Midbrain (tissue), 1 donor: ENCODE measurements around the gene KIF16B.

Experiments used
- DNase-seq: peaks from one replicate; lab custom pipeline; 2025; lab: John Stamatoyannopoulos, UW

The KIF16B gene

GRCh38 chr20:16353417-16353781 lies 219.8 kb downstream of the KIF16B start:
- DNase-seq: no peak

DNA sequence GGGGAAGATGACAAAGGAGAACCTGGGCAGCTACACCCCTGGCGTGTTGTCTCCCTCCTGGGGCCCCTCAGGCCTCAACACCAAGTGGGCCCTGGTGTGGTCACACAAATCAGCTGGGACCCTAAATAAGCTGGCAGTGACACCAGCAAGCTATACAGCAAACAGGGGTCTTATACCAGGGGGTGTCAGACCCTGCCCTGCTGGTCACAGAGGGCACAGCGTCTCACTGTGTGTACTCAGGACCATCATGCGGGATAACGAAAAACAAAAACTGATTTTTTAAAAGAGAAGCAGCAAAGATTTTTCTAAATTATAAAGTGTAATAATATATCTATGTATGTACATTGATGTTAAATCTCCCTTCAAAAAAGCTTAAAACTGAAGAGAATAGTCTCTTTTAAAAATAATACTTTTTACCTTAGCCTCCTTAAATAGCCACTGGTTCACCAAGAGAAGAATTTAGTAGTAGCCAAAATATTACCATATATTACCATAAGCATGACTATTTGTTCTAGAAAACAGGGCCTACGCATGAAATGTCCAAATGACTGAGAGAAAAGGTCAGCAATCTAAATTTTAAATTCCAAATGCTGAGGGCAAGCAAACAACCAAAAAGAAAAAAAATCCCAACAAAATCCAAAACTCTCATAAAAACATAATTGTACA lies 220.4 kb downstream of the KIF16B start:
- no peak for DNase-seq

- DNase-seq: no peak
Measured at GRCh38 chr20:16352321-16352720, 220.9 kb downstream of the KIF16B start.

DNA sequence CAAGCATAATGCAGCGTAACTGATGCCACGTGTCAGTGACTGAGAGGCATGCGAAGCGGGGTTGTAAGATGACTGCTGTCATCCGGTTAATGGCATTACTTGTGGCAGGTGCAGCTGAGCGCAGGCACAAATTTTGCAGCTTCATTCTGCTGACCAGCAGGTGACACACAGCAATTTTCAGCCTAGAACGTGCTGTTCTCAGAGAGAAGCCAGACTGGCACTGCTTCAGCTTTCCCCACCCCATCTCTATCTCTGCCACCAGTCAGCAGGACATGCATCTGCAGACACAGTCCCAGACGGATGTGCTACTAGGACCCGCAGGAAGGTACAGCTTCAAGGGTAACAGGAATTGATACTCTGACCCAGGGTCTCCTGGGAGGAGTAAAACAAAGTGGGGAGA lies 221.8 kb downstream of the KIF16B start:
- DNase-seq: no peak

GRCh38 chr20:16350465-16350864 lies 222.8 kb downstream of the KIF16B start:
- no peak for DNase-seq

DNA sequence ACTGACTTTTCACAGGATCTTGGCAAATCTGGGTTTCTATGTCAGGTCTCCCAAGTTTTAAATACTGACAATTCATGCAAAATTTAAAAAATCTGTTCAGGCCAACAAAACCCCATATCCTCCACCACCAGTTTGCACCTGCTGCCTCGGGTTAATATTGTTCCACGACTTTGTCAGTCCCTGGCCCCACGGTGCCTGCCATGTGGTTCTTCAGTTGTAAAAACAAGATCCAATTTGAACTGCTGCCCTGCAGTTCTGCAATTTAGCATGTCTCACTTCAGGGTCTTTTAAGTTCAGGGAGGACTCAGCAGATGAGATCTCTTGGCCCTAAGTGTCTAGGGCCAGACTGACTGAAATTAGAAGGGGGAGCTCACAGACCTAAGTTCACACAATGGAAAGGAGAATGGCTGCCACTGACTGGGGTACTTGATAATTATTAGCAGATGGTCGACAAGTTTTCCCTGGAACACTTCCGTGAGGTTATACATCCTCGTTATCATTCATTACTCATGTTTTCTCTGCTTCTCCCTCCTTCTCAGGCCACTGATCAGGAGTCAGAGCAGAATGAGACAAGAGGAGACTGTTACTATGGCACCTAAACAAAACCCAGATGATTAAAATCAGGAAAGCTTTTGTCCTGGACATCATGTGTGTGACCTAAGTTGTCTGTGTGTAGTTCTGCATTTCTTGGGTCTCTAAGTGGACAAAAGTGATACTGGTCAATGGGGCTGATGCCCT lies 223.6 kb downstream of the KIF16B start:
- DNase-seq: no peak

- no peak for DNase-seq
Measured at GRCh38 chr20:16346956-16347355, 226.3 kb downstream of the KIF16B start.

- no peak for DNase-seq
Measured at GRCh38 chr20:16337707-16338106, 235.5 kb downstream of the KIF16B start.

- DNase-seq: no peak
Measured at GRCh38 chr20:16327606-16328005, 245.6 kb downstream of the KIF16B start.

- DNase-seq: no peak
Measured at GRCh38 chr20:16321291-16321690, 252.0 kb downstream of the KIF16B start.

GRCh38 chr20:16317445-16318362 lies 255.5 kb downstream of the KIF16B start:
- no peak for DNase-seq

- no peak for DNase-seq
Measured at GRCh38 chr20:16316513-16316912, 256.7 kb downstream of the KIF16B start.

DNA sequence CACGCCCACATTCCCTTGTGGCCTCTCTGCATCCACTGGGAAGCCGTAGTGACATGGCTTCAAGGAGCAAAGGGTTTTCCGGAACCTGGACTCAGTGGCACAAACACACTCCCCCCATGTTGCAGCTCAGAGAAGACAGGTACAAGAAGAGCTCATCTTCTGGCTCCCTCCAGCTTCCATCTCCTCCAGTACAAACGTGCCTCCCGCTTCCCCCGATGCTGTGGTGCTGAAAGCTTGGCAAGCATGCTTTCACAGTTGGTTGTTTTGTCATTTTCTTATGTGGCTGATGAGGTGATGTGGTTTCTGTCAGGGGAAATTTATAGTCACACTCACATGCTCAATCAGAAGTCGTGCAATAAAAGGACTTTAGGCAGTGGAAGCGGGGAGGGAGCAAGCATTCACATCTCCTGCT lies 258.5 kb downstream of the KIF16B start:
- no peak for DNase-seq

- no peak for DNase-seq
Measured at GRCh38 chr20:16314320-16314719, 258.9 kb downstream of the KIF16B start.

- no peak for DNase-seq
Measured at GRCh38 chr20:16313917-16314316, 259.3 kb downstream of the KIF16B start.

- no peak for DNase-seq
Measured at GRCh38 chr20:16312998-16313397, 260.2 kb downstream of the KIF16B start.

- DNase-seq: no peak
Measured at GRCh38 chr20:16311756-16312155, 261.5 kb downstream of the KIF16B start.

DNA sequence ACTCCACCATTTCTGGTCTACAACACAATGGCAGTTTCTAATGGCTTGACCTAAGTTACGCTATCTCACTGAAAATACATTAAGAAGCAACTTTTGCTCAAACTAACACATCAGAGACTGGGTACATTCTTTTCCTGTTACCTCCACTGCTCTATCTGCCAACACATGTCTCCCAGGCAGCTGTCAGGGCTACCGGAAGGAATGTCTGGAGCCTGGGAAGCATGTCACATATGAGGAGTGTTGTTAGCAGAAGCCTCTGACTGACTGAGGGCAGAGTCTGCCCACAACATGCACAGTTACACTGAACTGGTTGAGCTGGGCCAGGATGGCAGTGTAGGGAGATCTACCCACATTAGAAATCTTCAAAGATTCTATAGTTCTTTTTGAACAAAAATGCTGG lies 264.5 kb downstream of the KIF16B start:
- DNase-seq: no peak

DNA sequence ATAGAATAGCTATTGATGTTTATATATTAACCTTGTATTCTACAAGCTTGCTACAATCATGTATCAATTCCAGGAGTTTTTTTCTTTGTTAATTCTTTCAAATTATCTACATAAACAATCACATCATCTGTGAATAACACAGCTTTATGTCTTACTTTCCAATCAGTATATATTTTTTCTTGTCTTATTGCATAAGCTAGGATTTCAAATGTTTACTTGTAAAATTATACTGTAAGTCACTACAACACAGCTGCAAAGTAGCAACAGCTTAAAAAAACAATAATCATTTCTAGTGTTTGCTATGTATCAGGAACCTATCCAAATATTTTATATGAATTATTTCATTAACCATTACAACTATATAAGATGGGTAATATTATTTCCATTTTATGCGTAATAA lies 270.4 kb downstream of the KIF16B start:
- no peak for DNase-seq

DNA sequence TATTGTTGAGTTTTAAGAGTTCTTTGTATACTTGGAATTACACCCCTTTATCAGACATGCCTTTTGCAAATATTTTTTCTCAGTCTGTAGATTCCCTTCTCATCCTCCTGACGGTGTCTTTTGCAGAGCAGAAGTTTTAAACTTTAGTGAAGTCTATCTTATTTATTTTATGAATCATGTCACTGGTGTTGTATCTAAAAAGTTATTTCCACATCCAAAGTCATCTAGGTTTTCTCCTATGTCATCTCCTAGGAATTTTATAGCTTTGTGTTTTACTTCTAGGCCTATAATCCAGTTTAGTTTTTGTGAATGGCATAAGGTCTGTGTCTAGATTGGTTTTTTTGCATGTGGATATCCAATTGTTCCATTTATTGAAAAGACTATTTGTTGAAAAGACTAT lies 271.3 kb downstream of the KIF16B start:
- no peak for DNase-seq

DNA sequence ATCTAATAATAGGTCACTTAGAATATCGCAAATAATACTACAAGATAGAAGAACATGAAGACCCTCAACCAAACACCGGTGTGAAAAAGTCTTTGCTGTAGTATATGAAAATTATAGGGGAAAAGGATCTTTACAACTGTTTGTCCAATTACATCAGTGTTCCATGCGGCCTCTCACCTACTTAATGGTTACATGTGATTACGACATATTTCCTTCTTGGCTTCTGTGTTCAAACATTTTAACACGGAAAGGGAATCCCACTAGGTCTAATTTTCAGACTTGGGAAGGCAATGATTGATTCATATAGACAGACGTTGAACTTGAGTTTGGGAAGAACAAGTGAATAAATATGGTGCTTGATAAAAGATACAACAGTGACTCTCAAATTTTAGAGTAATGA lies 273.4 kb downstream of the KIF16B start:
- DNase-seq: no peak

GRCh38 chr20:16296931-16297330 lies 276.3 kb downstream of the KIF16B start:
- no peak for DNase-seq

DNA sequence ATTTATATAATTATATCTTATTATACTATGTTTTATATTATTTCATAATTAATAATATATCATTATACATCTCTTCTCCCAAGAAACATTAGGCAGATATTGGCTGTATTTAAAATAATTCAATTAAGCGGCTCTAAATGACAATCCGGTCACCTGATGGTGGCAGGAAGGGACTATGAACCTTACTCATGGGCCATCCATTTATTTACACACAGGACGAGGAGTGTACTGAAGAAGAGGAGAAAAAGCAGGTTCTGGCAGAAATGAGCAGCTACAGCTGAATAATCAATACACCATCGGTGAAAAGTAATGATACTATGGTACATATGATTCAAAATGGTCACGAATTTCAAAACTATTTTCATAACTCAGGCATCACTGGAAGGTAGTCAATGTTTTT lies 277.7 kb downstream of the KIF16B start:
- DNase-seq: no peak
